Fibroblast of villous mesenchyme (primary cell): ENCODE measurements around the gene FPR2. TPM values are rescaled to one million over a fixed set of nuclear protein-coding genes. Genes with fewer than 3 reads are reported as not detected.

Experiments used
- DNase-seq: peaks from one replicate; pipeline ENCODE4 v3.0.0-alpha.2; 2010; ENCODE audit warnings: low read depth
- H3K4me3 ChIP-seq: 2 replicates; pipeline ENCODE4 v1.5.1; 2011; ENCODE audit warnings: low read depth, mild to moderate bottlenecking, low read length
- total RNA-seq: library from RNA; depleted of rRNA; stranded (reverse); fragments of >200 nt; gene quantifications from 2 replicates; pipeline ENCODE4 v1.2.3, GENCODE V29; 2012
- TF ChIP-seq, protein P1 (sequence below): IDR thresholded peaks from 2 replicates; pipeline ENCODE4 v1.5.1; 2012; ENCODE audit warnings: low read depth, mild to moderate bottlenecking, low read length; ENCODE audit not compliant: insufficient read depth

FPR2 gene
- total RNA-seq, 1 donor, result not detected

DNA sequence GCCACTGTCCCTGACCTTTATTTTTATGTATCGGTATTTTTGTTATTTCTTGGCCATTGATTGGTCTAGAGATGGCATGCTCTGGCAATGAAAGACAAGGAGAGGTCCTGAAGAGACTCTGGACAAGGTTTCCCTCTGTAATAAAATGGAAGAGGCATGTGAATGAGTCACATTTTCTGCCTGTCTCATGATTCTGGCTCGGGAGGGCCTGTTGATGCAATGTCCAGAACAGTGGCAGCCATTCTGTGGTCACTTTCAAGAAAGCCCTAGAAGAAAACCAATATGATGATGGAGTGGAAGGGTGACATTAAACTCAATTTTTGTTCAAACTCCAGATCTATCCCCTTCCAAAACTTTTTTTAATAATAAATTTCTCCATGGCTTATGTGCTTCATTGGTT, 32.0 kb downstream of the FPR2 start:
- no peak overlapping the region for H3K4me3 ChIP-seq
- DNase-seq, result no peak
- TF ChIP-seq, protein P1, sequence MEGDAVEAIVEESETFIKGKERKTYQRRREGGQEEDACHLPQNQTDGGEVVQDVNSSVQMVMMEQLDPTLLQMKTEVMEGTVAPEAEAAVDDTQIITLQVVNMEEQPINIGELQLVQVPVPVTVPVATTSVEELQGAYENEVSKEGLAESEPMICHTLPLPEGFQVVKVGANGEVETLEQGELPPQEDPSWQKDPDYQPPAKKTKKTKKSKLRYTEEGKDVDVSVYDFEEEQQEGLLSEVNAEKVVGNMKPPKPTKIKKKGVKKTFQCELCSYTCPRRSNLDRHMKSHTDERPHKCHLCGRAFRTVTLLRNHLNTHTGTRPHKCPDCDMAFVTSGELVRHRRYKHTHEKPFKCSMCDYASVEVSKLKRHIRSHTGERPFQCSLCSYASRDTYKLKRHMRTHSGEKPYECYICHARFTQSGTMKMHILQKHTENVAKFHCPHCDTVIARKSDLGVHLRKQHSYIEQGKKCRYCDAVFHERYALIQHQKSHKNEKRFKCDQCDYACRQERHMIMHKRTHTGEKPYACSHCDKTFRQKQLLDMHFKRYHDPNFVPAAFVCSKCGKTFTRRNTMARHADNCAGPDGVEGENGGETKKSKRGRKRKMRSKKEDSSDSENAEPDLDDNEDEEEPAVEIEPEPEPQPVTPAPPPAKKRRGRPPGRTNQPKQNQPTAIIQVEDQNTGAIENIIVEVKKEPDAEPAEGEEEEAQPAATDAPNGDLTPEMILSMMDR, result no peak

DNA sequence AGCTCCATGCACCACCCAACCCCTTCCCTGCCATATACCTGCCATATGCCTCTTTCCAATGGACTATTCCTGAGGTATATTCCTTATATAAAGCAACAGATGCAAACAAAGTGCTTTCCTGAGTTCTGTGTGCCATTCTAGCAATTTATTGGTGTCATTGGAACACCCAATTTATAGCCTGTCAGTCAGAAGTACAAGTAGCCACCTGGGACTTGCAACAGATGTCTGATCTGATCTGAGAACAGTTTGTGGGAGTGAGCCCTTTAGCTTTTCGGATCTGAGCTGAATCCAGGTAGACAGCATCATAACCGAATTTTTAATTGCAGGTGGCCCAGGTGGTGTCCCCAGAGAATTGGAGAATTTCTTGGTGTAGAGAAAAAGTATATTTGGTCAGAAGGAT, 33.0 kb downstream of the FPR2 start:
- TF ChIP-seq, protein P1, result no peak
- H3K4me3 ChIP-seq, result no peak overlapping the region
- no peak for DNase-seq

DNA sequence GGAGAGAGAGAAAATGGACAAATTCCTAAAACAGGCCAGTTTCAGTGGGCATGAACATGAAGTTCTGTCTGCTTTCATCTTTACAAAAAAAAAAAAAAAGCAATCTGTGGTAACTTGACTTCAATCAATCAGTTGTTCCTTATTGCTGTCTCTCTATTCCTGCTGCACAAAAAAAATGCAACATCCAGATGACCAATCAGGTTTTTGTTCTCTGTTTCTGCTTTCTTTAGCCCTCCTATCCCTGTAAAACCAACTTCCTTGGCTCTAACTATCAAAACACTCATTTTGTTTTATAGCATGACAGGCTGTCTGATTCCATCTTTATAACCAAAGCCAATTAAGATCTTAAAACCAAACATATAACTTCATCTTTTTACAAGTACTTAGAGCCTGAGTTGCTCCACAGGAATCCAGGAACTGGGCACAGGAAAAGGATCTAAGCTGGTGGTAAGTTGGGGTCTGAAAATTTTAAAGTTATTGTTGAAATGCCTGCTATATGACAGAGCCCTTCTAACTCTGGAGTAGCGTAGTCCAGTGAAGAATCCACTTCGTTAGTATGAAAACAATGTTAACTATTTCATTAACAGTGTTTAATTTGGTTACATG, 34.0 kb downstream of the FPR2 start, which contains the start of gene FPR3:
Gene FPR3, plus strand, starts transcription at position 273 of the 606 bp plus-strand sequence. CDS start 28,592 bp downstream, outside the sequence.
- H3K4me3 ChIP-seq, result no peak within 1 kb of the TSS
- TF ChIP-seq, protein P1, result no peak
- DNase-seq, result no peak

DNA sequence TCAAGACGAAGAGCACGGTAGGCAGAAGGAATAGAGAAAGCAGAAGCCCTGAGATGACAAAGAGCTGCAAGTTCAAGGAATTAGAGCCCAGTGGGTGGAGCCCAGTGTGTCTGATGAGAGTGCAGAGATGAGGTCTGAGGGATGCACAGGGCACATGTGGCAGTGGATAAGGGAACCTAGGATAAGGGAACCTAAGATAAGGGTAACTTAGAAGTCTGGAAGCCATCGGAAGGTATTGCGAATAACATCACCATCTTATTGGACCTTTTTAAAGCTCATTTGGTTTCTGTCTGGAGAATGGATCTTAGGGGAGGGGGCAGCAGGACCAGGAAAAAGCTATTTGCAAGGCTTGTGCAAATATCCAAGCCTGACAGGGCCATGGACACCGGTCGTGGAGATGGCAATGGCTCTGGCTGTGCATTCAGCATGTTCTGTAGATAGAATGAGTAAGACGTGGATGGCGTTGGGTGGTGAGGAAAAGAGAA, 35.3 kb downstream of the FPR2 start:
- TF ChIP-seq, protein P1, result no peak
- no peak overlapping the region for H3K4me3 ChIP-seq
- no peak for DNase-seq

DNA sequence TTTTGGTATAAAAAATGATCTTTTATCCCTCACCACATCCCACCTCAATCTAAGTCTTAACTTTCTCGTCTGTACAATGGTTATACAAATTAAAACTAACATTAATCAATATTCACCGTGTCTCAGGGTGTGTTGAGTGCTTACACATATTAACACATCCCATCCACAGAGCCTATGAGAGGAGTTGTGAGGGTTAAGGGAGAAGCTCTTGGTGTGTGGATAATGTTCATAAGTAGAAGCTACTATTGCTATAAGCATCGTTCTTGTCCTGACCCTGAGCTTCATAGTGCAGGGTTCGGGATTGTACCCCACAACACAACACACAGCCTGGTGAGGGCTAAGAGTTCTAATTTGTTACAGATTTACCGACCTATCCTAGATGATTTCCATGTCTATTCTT, 36.5 kb downstream of the FPR2 start:
- DNase-seq, result no peak
- no peak overlapping the region for H3K4me3 ChIP-seq
- TF ChIP-seq, protein P1, result no peak

DNA sequence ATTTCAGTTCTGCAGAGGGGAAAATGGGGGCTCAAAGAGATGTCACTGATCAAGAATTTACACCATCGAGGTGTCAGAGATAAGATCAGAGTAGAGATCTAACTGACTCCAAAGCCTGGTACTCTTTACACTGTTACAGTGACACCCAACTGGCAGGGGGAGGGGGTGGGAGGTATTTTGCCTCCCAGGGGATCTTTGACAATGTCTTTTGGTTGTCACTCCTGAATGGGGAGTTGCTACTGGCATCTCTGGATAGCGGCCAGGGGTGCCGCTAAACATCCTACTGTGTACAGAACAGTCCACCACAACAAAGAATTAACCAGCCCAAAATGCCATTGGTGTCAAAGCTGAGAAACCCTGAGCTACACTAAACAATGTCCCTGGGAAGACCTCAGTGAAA, 37.1 kb downstream of the FPR2 start:
- TF ChIP-seq, protein P1, result no peak
- no peak for DNase-seq
- no peak overlapping the region for H3K4me3 ChIP-seq
